KMS-11 (cell line): ENCODE results near the gene C1QTNF6.
"Not testable (repeated sequence)": the region's sequence is repeated elsewhere in the genome, so short reads cannot be mapped to it uniquely, and the experiment has no call there.

Experiments used
- H2AFZ ChIP-seq: fragments of 200-600 bp; sonication (generic); 2 replicates; pipeline ENCODE4 v1.6.1; 2016; ENCODE audit warnings: antibody characterized with exemption, mixed run types, low read depth
- H3K27ac ChIP-seq: fragments of 200-600 bp; sonication (generic); 2 replicates; pipeline ENCODE4 v1.6.1; 2016; ENCODE audit warnings: mild to moderate bottlenecking, mixed run types
- H3K27me3 ChIP-seq: fragments of 200-600 bp; sonication (generic); 2 replicates; pipeline ENCODE4 v1.6.1; 2017; ENCODE audit warnings: mild to moderate bottlenecking, low read depth, mixed run types, moderate library complexity; ENCODE audit not compliant: insufficient read depth
- H3K36me3 ChIP-seq: fragments of 200-600 bp; sonication (generic); 2 replicates; pipeline ENCODE4 v1.6.1; 2017; ENCODE audit warnings: mild to moderate bottlenecking, mixed run types; ENCODE audit not compliant: insufficient read depth
- H3K4me1 ChIP-seq: fragments of 200-600 bp; sonication (generic); 2 replicates; pipeline ENCODE4 v1.6.1; 2016; ENCODE audit warnings: mild to moderate bottlenecking, low read depth, mixed run types; ENCODE audit not compliant: poor library complexity, severe bottlenecking
- H3K4me2 ChIP-seq: fragments of 200-600 bp; sonication (generic); 2 replicates; pipeline ENCODE4 v1.7.0; 2016; ENCODE audit warnings: mild to moderate bottlenecking, mixed run types
- H3K4me3 ChIP-seq: fragments of 200-600 bp; sonication (generic); IDR thresholded peaks from 2 replicates; pipeline ENCODE4 v1.6.1; 2017; ENCODE audit warnings: low read depth, low read length, mixed read lengths; ENCODE audit not compliant: insufficient read depth
- H3K79me2 ChIP-seq: fragments of 200-600 bp; sonication (generic); 2 replicates; pipeline ENCODE4 v1.6.1; 2016; ENCODE audit warnings: low read depth, mixed run types; ENCODE audit not compliant: insufficient read depth
- H3K9ac ChIP-seq: fragments of 200-600 bp; sonication (generic); 2 replicates; pipeline ENCODE4 v1.6.1; 2016; ENCODE audit warnings: mild to moderate bottlenecking, mixed run types
- H4K20me1 ChIP-seq: fragments of 200-600 bp; sonication (generic); 2 replicates; pipeline ENCODE4 v1.6.1; 2016; ENCODE audit warnings: mild to moderate bottlenecking, mixed run types; ENCODE audit not compliant: insufficient read depth
- TF ChIP-seq, protein P1 (sequence below): fragments of 200-600 bp; sonication (generic); conservative IDR thresholded peaks from 2 replicates; pipeline ENCODE4 v1.6.1; 2017; ENCODE audit warnings: low read depth, mild to moderate bottlenecking, antibody characterized with exemption, low read length, moderate library complexity, mixed read lengths

C1QTNF6 gene

DNA sequence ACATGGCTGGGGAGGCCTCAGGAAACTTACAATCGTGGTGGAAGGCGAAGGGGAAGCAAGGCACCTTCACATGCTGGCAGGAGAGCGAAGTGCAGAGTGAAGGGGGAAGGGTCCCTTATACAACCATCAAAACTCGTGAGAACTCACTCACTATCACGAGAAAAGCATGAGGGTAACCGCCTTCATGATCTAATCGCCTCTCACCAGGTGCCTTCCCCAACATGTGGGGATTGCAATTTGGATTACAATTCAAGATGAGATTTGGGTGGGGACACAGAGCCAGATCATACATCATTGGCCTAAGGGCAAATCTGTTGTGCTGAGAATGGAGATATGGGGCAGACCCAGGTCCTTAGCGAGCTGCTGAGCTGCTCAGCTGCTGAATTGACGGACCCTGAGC is 13.1 kb downstream of the C1QTNF6 start:
- Histone ChIP-seq H3K4me2 (no peak overlapping the region), H2AFZ (no peak overlapping the region), H3K4me1 (no peaks in the 10 kb centered on the region), H3K36me3 (no peaks in the 10 kb centered on the region), H3K79me2 (no peaks in the 10 kb centered on the region), H3K4me3 (no peak overlapping the region), H3K27me3 (peaks cover 6% of the 10 kb centered on the region; the same call in 1 of the 2 replicates), H4K20me1 (no peaks in the 10 kb centered on the region), H3K9ac (no peak overlapping the region), H3K27ac (no peak overlapping the region)
- TF ChIP-seq, protein P1, sequence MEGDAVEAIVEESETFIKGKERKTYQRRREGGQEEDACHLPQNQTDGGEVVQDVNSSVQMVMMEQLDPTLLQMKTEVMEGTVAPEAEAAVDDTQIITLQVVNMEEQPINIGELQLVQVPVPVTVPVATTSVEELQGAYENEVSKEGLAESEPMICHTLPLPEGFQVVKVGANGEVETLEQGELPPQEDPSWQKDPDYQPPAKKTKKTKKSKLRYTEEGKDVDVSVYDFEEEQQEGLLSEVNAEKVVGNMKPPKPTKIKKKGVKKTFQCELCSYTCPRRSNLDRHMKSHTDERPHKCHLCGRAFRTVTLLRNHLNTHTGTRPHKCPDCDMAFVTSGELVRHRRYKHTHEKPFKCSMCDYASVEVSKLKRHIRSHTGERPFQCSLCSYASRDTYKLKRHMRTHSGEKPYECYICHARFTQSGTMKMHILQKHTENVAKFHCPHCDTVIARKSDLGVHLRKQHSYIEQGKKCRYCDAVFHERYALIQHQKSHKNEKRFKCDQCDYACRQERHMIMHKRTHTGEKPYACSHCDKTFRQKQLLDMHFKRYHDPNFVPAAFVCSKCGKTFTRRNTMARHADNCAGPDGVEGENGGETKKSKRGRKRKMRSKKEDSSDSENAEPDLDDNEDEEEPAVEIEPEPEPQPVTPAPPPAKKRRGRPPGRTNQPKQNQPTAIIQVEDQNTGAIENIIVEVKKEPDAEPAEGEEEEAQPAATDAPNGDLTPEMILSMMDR = no peak

DNA sequence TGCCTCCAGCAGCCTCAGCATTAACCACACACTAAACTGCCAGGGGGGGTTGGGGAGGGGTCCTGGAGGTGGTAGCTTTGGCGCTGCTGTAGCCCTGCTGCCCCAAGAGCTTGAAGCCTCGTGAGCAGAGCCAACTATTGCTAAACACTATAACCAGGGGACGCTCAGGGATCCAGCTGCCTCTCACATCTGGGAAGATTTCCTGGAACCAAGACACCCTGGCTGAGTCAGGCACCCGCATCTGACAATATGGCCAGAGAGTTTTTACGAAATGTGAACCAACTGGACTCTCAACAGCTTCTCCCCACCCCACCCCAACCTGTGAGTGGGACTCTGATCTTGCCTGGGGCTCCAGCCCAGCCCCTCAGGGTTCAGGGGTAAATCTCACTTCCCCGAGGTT is 14.3 kb downstream of the C1QTNF6 start:
- TF ChIP-seq, protein P1 = no peak

DNA sequence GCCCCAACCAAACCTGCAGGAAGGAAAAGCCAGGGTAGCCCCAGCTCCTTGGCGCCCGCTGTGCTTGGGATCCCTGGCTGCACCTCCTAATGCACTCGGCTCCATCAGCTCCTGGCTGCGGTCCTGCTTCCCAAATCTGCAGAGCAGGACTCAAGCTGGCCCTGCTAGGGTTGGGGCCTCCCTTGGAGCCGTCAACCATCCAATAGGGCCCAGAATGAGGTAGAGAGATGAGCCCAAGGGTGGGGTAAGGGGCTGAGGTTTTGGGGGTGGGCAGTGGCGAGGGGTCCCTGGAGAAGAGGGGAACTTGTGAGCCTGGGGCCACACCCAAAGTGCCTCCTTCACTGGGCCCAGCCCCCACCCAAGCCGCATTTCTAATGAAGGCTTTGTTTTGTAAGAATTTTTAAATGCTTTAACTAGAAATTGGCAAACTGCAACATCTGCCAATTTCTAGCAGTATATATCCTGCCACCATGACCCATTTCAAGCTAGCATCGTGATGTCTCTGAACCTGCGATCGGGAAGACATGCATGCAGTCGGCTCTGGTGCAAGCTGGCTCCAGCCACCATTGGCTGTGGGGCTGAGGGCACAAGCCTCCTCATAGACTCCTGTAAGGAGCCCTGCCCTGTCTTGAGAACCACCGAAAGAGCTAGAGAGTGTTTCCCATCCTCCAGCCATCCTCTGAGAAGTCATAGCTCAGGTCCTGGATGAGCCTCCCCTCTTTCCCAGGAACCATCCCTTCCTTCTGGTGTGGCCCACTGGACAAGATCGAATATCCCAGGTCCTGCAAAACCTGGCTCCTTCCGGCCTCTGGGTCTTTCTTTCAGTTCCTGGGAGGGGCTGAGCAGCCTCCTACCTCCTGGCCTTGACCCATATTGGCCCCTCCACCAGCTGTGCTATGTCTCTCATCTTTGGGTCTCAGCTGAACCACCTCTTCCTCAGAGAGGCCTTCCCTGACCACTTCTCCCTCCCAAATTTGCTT is 15.5 kb downstream of the C1QTNF6 start:
- no peak overlapping the region for H3K27ac ChIP-seq
- H2AFZ ChIP-seq = no peak overlapping the region
- H3K4me1 ChIP-seq = peaks cover 8% of the 10 kb centered on the region
- no peaks in the 10 kb centered on the region for H4K20me1 ChIP-seq
- no peak overlapping the region for H3K4me3 ChIP-seq
- no peaks in the 10 kb centered on the region for H3K36me3 ChIP-seq
- no peak overlapping the region for H3K4me2 ChIP-seq
- H3K27me3 ChIP-seq = peaks cover 2% of the 10 kb centered on the region; the same call in 1 of the 2 replicates
- no peaks in the 10 kb centered on the region for H3K79me2 ChIP-seq
- H3K9ac ChIP-seq = no peak overlapping the region
- TF ChIP-seq, protein P1 = no peak

More for the DNA sequence above, 14.3 kb downstream of the C1QTNF6 start:
- Histone ChIP-seq H3K36me3 (no peaks in the 10 kb centered on the region), H2AFZ (no peak overlapping the region), H3K4me3 (no peak overlapping the region), H3K27me3 (peaks cover 6% of the 10 kb centered on the region; the same call in 1 of the 2 replicates), H3K27ac (no peak overlapping the region), H4K20me1 (no peaks in the 10 kb centered on the region), H3K4me1 (no peaks in the 10 kb centered on the region), H3K9ac (no peak overlapping the region), H3K79me2 (no peaks in the 10 kb centered on the region), H3K4me2 (no peak overlapping the region)

DNA sequence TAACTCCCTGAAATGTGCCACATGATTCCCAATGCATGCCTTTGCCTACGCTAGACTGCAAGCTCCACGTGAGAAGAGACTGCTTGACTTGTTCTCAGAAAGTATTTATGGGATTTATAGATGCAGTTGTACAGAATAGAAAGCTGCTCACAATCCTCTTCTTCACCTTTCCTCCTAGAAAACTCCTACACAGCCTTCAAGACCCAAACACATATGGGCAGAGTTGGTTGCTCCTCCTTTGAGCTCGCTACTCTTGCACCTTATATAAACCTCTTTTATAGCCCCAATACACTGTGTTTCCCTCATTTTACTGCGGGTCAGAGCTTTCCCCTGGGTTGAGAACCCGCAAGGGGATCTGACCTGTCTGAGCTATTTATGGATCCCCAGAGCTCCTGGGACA is 16.4 kb downstream of the C1QTNF6 start:
- Histone ChIP-seq H3K79me2 (no peaks in the 10 kb centered on the region), H3K27ac (no peak overlapping the region), H3K4me3 (no peak overlapping the region), H3K27me3 (peaks cover 2% of the 10 kb centered on the region; the same call in 1 of the 2 replicates), H3K4me2 (no peak overlapping the region), H4K20me1 (no peaks in the 10 kb centered on the region), H3K9ac (no peak overlapping the region), H2AFZ (no peak overlapping the region), H3K36me3 (no peaks in the 10 kb centered on the region), H3K4me1 (peaks cover 17% of the 10 kb centered on the region)
- TF ChIP-seq, protein P1 = no peak

DNA sequence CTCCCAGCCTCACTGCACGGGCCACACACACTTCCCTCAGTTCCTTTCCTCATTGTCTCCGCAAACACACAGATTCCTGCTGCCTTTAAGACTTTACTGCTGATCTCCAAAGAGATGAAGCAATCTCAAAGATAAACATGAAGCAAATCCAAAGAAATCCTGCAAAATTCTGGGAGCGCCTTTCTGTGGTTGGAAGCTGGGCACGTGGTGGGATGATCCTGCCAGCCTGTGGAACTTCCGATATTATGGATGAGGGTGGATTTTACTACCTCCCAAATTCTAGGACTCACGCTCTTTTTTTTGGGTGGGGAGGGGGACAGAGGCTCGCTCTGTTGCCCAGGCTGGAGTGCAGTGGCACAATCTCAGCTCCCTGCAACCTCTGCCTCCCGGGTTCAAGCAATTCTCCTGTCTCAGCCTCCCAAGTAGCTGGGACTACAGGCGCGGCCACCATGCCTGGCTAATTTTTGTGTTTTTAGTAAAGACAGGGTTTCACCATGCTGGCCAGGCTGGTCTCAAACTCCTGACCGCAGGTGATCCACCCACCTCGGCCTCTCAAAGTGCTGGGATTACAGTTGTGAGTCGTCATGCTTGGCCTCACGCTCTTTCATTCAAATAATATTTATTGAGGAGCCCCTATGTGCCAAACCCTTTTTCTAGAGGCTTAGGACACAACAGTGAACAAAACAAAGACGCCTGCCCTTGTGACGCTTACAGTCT is 17.2 kb downstream of the C1QTNF6 start:
- H3K36me3 ChIP-seq = not testable (repeated sequence)

More for the DNA sequence above, 17.2 kb downstream of the C1QTNF6 start:
- H3K4me3 ChIP-seq, H3K4me2 ChIP-seq, H3K9ac ChIP-seq, H3K27ac ChIP-seq, H3K27me3 ChIP-seq, H2AFZ ChIP-seq, H4K20me1 ChIP-seq, H3K79me2 ChIP-seq: not testable (repeated sequence)
- peaks cover 25% of the 10 kb centered on the region for H3K4me1 ChIP-seq
